Smooth muscle cell (in vitro differentiated cells): Measurements from ENCODE around the gene DLST. TPM values are rescaled to one million over a fixed set of nuclear protein-coding genes. Genes with fewer than 3 reads are reported as not detected.

ENCODE experiments used
- DNase-seq: peaks from one replicate; lab custom pipeline; 2025; ENCODE audit not compliant: unreplicated experiment; lab: John Stamatoyannopoulos, UW
- H2AFZ ChIP-seq: fragments of 200-600 bp; sonication (generic); 2 replicates; pipeline ENCODE4 v1.6.0; 2016; ENCODE audit warnings: antibody characterized with exemption, low read depth, mild to moderate bottlenecking
- H3F3A ChIP-seq: fragments of 200-600 bp; sonication (generic); 2 replicates; pipeline ENCODE4 v1.6.0; 2017; ENCODE audit warnings: antibody characterized with exemption, low read depth
- H3K27ac ChIP-seq: fragments of 200-600 bp; sonication (generic); 2 replicates; pipeline ENCODE4 v1.5.1; 2016; ENCODE audit warnings: low read depth, mild to moderate bottlenecking
- H3K27me3 ChIP-seq: fragments of 200-600 bp; sonication (generic); 2 replicates; pipeline ENCODE4 v1.6.1; 2016; ENCODE audit warnings: low read depth, mild to moderate bottlenecking
- H3K36me3 ChIP-seq: fragments of 200-600 bp; sonication (generic); 2 replicates; pipeline ENCODE4 v1.5.1; 2016; ENCODE audit warnings: low read depth
- H3K4me1 ChIP-seq: fragments of 200-600 bp; sonication (generic); 2 replicates; pipeline ENCODE4 v1.5.1; 2016; ENCODE audit warnings: low read depth
- H3K4me2 ChIP-seq: fragments of 200-600 bp; sonication (generic); 2 replicates; pipeline ENCODE4 v1.6.0; 2016; ENCODE audit warnings: mild to moderate bottlenecking
- H3K4me3 ChIP-seq: fragments of 200-600 bp; sonication (generic); 2 replicates; pipeline ENCODE4 v1.5.1; 2016; ENCODE audit warnings: mild to moderate bottlenecking
- H3K79me2 ChIP-seq: fragments of 200-600 bp; sonication (generic); 2 replicates; pipeline ENCODE4 v1.6.0; 2016; ENCODE audit warnings: low read depth, mild to moderate bottlenecking
- H3K9ac ChIP-seq: fragments of 200-600 bp; sonication (generic); 2 replicates; pipeline ENCODE4 v1.6.0; 2016; ENCODE audit warnings: low read depth
- H3K9me3 ChIP-seq: fragments of 200-600 bp; sonication (generic); replicated peaks from 2 replicates; pipeline ENCODE4 v1.5.1; 2016; ENCODE audit warnings: low read depth
- H4K20me1 ChIP-seq: fragments of 200-600 bp; sonication (generic); 2 replicates; pipeline ENCODE4 v1.6.0; 2016; ENCODE audit warnings: low read depth
- WGBS: methylation state at CpG from one replicate; pipeline ENCODE4 v1.1.7; 2016; ENCODE audit warnings: low lambda C conversion rate; 5-methylcytosine and 5-hydroxymethylcytosine counted together
- polyA plus RNA-seq: library from polyadenylated mRNA; unstranded; fragments of >200 nt; fragmentation: Nextera tagmentation; extraction: Ambion mirVana; gene quantifications from 2 replicates; pipeline ENCODE4 v1.2.1, GENCODE V29; 2016
- total RNA-seq: library from RNA; depleted of rRNA; stranded (reverse); fragments of >200 nt; gene quantifications from 2 replicates; pipeline ENCODE4 v1.2.3, GENCODE V29; 2014
- TF ChIP-seq, protein P1 (sequence below): fragments of 200-600 bp; sonication (generic); IDR thresholded peaks from 2 replicates; pipeline ENCODE4 v1.5.1; 2017; ENCODE audit warnings: borderline replicate concordance, mild to moderate bottlenecking, antibody characterized with exemption; ENCODE audit not compliant: insufficient read depth, poor library complexity, severe bottlenecking

The DLST gene
- total and polyA plus RNA-seq, 2 experiments from 2014 or later, result 4.9 to 46.9 TPM

DNA sequence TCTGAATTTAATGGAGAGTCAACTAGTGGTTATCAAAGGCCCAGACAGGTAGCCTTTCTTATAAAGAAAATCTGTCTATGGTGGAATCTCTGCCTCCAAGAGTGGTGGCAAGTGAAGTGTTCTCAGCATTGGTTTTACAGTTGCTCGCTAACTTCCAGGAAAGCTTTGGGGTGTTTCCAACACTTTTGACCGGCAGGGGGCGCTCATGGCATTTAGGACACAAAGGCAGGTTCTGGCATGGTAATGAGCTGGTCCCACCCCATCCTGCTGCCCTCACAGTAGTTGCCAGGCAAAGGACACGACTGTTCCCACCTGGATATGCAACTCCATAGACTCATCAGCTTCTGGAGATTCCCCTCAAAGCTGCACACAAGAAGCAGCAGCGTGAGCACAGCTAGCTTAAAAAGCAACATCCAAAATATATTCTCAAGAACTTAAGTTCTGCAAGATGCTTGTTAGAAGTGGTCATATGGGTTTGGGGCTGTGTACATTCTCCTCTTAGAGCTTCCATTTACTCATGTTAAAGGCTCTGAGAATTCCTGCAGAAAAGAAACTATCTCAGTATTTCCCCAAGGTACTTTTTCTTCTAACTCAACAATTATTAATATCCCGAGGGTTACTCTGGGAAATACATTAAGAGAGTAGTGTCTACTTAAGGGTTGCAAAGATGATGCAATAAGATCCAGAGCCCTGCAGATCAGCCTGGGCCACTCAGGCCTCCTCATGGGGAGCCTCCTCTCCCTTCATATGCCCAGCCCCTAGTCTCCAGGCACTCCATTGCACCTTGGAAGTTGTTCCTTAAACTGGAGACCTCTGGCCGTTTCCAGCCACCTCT, 20.6 kb upstream of the DLST start:
- Histone ChIP-seq H3K27me3 (no peaks in the 10 kb centered on the region), H3K4me2 (no peak overlapping the region), H3K27ac (no peak overlapping the region), H3K79me2 (no peaks in the 10 kb centered on the region), H3K4me3 (no peak overlapping the region), H3K9ac (no peak overlapping the region), H4K20me1 (no peaks in the 10 kb centered on the region), H3K9me3 (no peaks in the 10 kb centered on the region), H3K36me3 (no peaks in the 10 kb centered on the region), H3F3A (no peaks in the 10 kb centered on the region), H3K4me1 (no peaks in the 10 kb centered on the region), H2AFZ (no peak overlapping the region)
- 28% methylated on average over 7 of the region's 7 CpGs for WGBS
- TF ChIP-seq, protein P1, sequence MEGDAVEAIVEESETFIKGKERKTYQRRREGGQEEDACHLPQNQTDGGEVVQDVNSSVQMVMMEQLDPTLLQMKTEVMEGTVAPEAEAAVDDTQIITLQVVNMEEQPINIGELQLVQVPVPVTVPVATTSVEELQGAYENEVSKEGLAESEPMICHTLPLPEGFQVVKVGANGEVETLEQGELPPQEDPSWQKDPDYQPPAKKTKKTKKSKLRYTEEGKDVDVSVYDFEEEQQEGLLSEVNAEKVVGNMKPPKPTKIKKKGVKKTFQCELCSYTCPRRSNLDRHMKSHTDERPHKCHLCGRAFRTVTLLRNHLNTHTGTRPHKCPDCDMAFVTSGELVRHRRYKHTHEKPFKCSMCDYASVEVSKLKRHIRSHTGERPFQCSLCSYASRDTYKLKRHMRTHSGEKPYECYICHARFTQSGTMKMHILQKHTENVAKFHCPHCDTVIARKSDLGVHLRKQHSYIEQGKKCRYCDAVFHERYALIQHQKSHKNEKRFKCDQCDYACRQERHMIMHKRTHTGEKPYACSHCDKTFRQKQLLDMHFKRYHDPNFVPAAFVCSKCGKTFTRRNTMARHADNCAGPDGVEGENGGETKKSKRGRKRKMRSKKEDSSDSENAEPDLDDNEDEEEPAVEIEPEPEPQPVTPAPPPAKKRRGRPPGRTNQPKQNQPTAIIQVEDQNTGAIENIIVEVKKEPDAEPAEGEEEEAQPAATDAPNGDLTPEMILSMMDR, result peak; percentile 91
- DNase-seq, result peak; percentile 73

DNA sequence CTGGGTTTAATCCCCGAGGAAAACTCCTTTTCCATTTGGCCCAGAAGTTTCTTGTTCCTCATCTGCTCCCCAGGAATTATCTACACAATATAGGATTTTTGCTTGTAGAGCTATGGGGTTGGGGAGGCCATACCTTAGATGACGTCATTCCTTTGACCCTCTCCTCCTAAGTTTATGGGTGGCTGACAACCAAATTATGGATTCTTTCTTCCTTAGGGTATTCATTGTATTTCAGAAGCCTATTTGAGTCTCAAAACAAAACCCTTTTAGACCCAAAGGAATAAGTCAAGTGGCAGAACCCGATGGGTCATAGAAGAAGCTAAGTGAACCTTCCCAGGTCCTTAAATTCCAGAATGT, 20.0 kb upstream of the DLST start:
- H3K4me3 ChIP-seq, result no peak overlapping the region
- no peak overlapping the region for H3K4me2 ChIP-seq
- DNase-seq, result no peak
- H2AFZ ChIP-seq, result no peak overlapping the region
- no peaks in the 10 kb centered on the region for H3K36me3 ChIP-seq
- no peak overlapping the region for H3K27ac ChIP-seq
- no peaks in the 10 kb centered on the region for H4K20me1 ChIP-seq
- no peaks in the 10 kb centered on the region for H3K4me1 ChIP-seq
- no peaks in the 10 kb centered on the region for H3K79me2 ChIP-seq
- WGBS, result 88% methylated on average over 3 of the region's 3 CpGs
- H3K9me3 ChIP-seq, result no peaks in the 10 kb centered on the region
- no peak overlapping the region for H3K9ac ChIP-seq
- TF ChIP-seq, protein P1, result no peak
- no peaks in the 10 kb centered on the region for H3F3A ChIP-seq
- H3K27me3 ChIP-seq, result no peaks in the 10 kb centered on the region

DNA sequence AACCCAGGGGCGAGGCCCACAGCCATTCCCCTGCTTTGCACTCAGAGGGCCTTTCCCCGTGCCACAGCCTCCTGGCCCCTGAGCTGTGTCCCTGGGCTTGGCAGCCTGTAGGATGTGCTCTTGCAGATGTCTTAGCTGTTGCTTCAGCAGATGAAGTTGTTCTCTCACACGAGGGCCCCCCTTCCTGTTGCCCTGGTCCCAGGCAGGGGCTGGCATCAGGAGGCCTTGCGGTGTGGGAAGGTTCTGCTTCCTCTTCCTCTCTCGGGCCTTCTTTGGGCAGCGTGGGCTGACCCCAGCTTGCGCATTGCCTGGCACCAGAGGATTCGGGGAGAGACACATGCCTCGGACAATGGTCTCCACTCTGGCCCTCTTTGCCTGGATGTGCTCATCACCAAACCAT, 18.4 kb upstream of the DLST start:
- WGBS, result 96% methylated on average over 9 of the region's 9 CpGs

More for the DNA sequence above, 18.4 kb upstream of the DLST start:
- H4K20me1 ChIP-seq, result no peaks in the 10 kb centered on the region
- H3K9me3 ChIP-seq, result no peaks in the 10 kb centered on the region
- H3K27ac ChIP-seq, result no peak overlapping the region
- no peak overlapping the region for H3K4me3 ChIP-seq
- TF ChIP-seq, protein P1, result no peak
- no peaks in the 10 kb centered on the region for H3K79me2 ChIP-seq
- no peak overlapping the region for H2AFZ ChIP-seq
- no peaks in the 10 kb centered on the region for H3K27me3 ChIP-seq
- no peak overlapping the region for H3K9ac ChIP-seq
- H3K4me2 ChIP-seq, result no peak overlapping the region
- no peaks in the 10 kb centered on the region for H3F3A ChIP-seq
- no peaks in the 10 kb centered on the region for H3K4me1 ChIP-seq
- DNase-seq, result no peak
- no peaks in the 10 kb centered on the region for H3K36me3 ChIP-seq
